ENCODE data around the gene GOLGA6D. TPM values are rescaled to one million over a fixed set of nuclear protein-coding genes. Genes with fewer than 3 reads are reported as not detected.

Gene GOLGA6D
- total RNA-seq, 2 experiments from 2014 or later, result not detected

- no TSS peak for BruUV-seq (replicated peaks)
- no peaks in the 10 kb centered on the region for H3K36me3 ChIP-seq (ENCODE audit: insufficient read depth, low read length)
- peaks cover 6% of the 10 kb centered on the region for H3K4me1 ChIP-seq (ENCODE audit: insufficient read depth, low read length, poor library complexity, severe bottlenecking)
- H3K9me3 ChIP-seq (ENCODE audit: low read length), result no peaks in the 10 kb centered on the region
- H4K20me1 ChIP-seq (ENCODE audit: insufficient read depth, low read length), result no peaks in the 10 kb centered on the region
- H3K9me2 ChIP-seq (ENCODE audit: insufficient read depth, low read length), result no peaks in the 10 kb centered on the region
- no peaks in the 10 kb centered on the region for H3K79me2 ChIP-seq (ENCODE audit: insufficient read depth, low read depth, low read length)
- H3K4me3 ChIP-seq (ENCODE audit: low read depth, low read length, poor library complexity, severe bottlenecking), result no peak overlapping the region
- intact Hi-C loops (cut with micrococcal nuclease; ENCODE audit: unreplicated experiment), result no loop called here
- ChIA-PET POLR2A (no interaction called here), CTCF (ENCODE audit: unreplicated experiment) (no interaction called here)
- no peak overlapping the region for H2AFZ ChIP-seq (ENCODE audit: low read length)
- no peak for DNase-seq (ENCODE audit: low spot score)
- no peak overlapping the region for H3K27ac ChIP-seq (ENCODE audit: low read depth, low read length, poor library complexity, severe bottlenecking)
- TF ChIP-seq CTCF (conservative IDR thresholded peaks at IDR 0.05; ENCODE audit: low read length) (no peak), EZH2phosphoT487 (IDR thresholded peaks at IDR 0.05; ENCODE audit: borderline replicate concordance, low read depth, low read length) (no peak)
- H3K4me2 ChIP-seq (ENCODE audit: low read length), result no peak overlapping the region
Observed at GRCh38 chr15:75235051-75235673, 47.5 kb upstream of the GOLGA6D start.

GRCh38 chr15:75235760-75236729 lies 46.6 kb upstream of the GOLGA6D start:
- ChIA-PET POLR2A (no interaction called here), CTCF (ENCODE audit: unreplicated experiment) (no interaction called here)
- Histone ChIP-seq H3K4me2 (ENCODE audit: low read length) (no peak overlapping the region), H3K9me2 (ENCODE audit: insufficient read depth, low read length) (no peaks in the 10 kb centered on the region), H4K20me1 (ENCODE audit: insufficient read depth, low read length) (no peaks in the 10 kb centered on the region), H3K4me1 (ENCODE audit: insufficient read depth, low read length, poor library complexity, severe bottlenecking) (no peaks in the 10 kb centered on the region), H2AFZ (ENCODE audit: low read length) (no peak overlapping the region), H3K79me2 (ENCODE audit: insufficient read depth, low read depth, low read length) (no peaks in the 10 kb centered on the region), H3K27ac (ENCODE audit: low read depth, low read length, poor library complexity, severe bottlenecking) (no peak overlapping the region), H3K9me3 (ENCODE audit: low read length) (no peaks in the 10 kb centered on the region), H3K36me3 (ENCODE audit: insufficient read depth, low read length) (no peaks in the 10 kb centered on the region), H3K4me3 (ENCODE audit: low read depth, low read length, poor library complexity, severe bottlenecking) (no peak overlapping the region)
- intact Hi-C loops (cut with micrococcal nuclease; ENCODE audit: unreplicated experiment), result no loop called here
- TF ChIP-seq EZH2phosphoT487 (IDR thresholded peaks at IDR 0.05; ENCODE audit: borderline replicate concordance, low read depth, low read length) (no peak), CTCF (conservative IDR thresholded peaks at IDR 0.05; ENCODE audit: low read length) (no peak)
- DNase-seq (ENCODE audit: low spot score), result no peak
- BruUV-seq (replicated peaks), result no TSS peak

Measured in OCI-LY7 (cell line).